Endodermal cell (in vitro differentiated cells): ENCODE measurements around the gene THSD4. TPM values are rescaled to one million over a fixed set of nuclear protein-coding genes. Genes with fewer than 3 reads are reported as not detected.

Experiments used
- DNase-seq: peaks from one replicate; pipeline ENCODE4 v3.0.0-alpha.2; 2017
- H3K27ac ChIP-seq: 2 replicates; pipeline ENCODE4 v1.5.1; 2013; ENCODE audit warnings: mild to moderate bottlenecking, low read depth, low read length, moderate library complexity
- H3K27me3 ChIP-seq: 2 replicates; pipeline ENCODE4 v1.6.1; 2013; ENCODE audit warnings: mild to moderate bottlenecking, low read length, moderate library complexity; ENCODE audit not compliant: insufficient read depth, control insufficient read depth, poor library complexity, severe bottlenecking
- H3K36me3 ChIP-seq: 2 replicates; pipeline ENCODE4 v1.7.0; 2013; ENCODE audit warnings: mild to moderate bottlenecking, low read length, moderate library complexity; ENCODE audit not compliant: control insufficient read depth, insufficient read depth
- H3K4me1 ChIP-seq: one replicate; pipeline ENCODE4 v1.7.0; 2013; ENCODE audit warnings: low read length; ENCODE audit not compliant: control insufficient read depth, insufficient read depth
- H3K4me3 ChIP-seq: 2 replicates; pipeline ENCODE4 v1.5.1; 2013; ENCODE audit warnings: mild to moderate bottlenecking, low read length, moderate library complexity
- H3K9ac ChIP-seq: 2 replicates; pipeline ENCODE4 v1.6.1; 2013; ENCODE audit warnings: mild to moderate bottlenecking, low read length, moderate library complexity; ENCODE audit not compliant: poor library complexity, severe bottlenecking; ENCODE audit errors: extremely low read depth
- H3K9me3 ChIP-seq: 2 replicates; pipeline ENCODE4 v1.6.1; 2013; ENCODE audit warnings: mild to moderate bottlenecking, low read length, moderate library complexity; ENCODE audit not compliant: control insufficient read depth
- H3K27ac Mint-ChIP-seq: 2 replicates; pipeline ENCODE4 v1.8.0; 2020; ENCODE audit warnings: mixed read lengths
- H3K27me3 Mint-ChIP-seq: 2 replicates; pipeline ENCODE4 v1.8.0; 2021; ENCODE audit warnings: mild to moderate bottlenecking, mixed read lengths; ENCODE audit not compliant: insufficient read depth
- H3K36me3 Mint-ChIP-seq: 2 replicates; pipeline ENCODE4 v1.8.0; 2020; ENCODE audit warnings: low read depth, mixed read lengths
- H3K4me1 Mint-ChIP-seq: 2 replicates; pipeline ENCODE4 v1.8.0; 2020; ENCODE audit warnings: mixed read lengths
- H3K4me3 Mint-ChIP-seq: 2 replicates; pipeline ENCODE4 v1.8.0; 2020; ENCODE audit warnings: mild to moderate bottlenecking, moderate library complexity, mixed read lengths
- H3K9me3 Mint-ChIP-seq: 2 replicates; pipeline ENCODE4 v1.8.0; 2020; ENCODE audit warnings: mild to moderate bottlenecking, mixed read lengths
- CTCF ChIP-seq: fragments of 200-600 bp; sonication (generic); conservative IDR thresholded peaks from 2 replicates; pipeline ENCODE4 v1.5.0; 2021; ENCODE audit warnings: antibody characterized with exemption, mild to moderate bottlenecking
- WGBS, 2 experiments: methylation state at CpG; one replicate each; pipeline versions ENCODE4 v1.1.5 to v1.1.7; 2013; ENCODE audit warnings: missing lambda C conversion rate in 2 of 2, mixed read lengths in 1 of 2; ENCODE audit not compliant: insufficient coverage in 1 of 2, insufficient read length in 1 of 2; 5-methylcytosine and 5-hydroxymethylcytosine counted together
- total RNA-seq, 2 donors: library from RNA; stranded (reverse); fragmentation: NEBNext Ultra II Directional in 1 of 2; extraction: Animal tissue kit (Norgen Biotek cat#: 25700) in 1 of 2; gene quantifications; 2 replicates in 1 of 2; 3 replicates in 1 of 2; pipeline ENCODE4 v1.2.1, GENCODE V29; 2021

The THSD4 gene
- total RNA-seq, 2 donors from 2014 or later = 4.6 to 5.4 TPM

- 90 to 91% methylated on average over 10 to 16 of the region's 16 CpGs for WGBS, 2 experiments
- Histone ChIP-seq H3K4me1 (no peaks in the 10 kb centered on the region), H3K36me3 (no peaks in the 10 kb centered on the region), H3K27ac (no peak overlapping the region), H3K9ac (no peak overlapping the region), H3K9me3 (no peaks in the 10 kb centered on the region), H3K4me3 (no peak overlapping the region), H3K27me3 (no peaks in the 10 kb centered on the region)
- H3K27ac Mint-ChIP-seq = no peak overlapping the region
- no peak overlapping the region for H3K4me3 Mint-ChIP-seq
- no peaks in the 10 kb centered on the region for H3K27me3 Mint-ChIP-seq
- no peak for DNase-seq
- no peak for TF ChIP-seq CTCF
- H3K4me1 Mint-ChIP-seq = peaks cover 1% of the 10 kb centered on the region
- H3K36me3 Mint-ChIP-seq = no peaks in the 10 kb centered on the region
- H3K9me3 Mint-ChIP-seq = no peaks in the 10 kb centered on the region
These were observed 633.0 kb downstream of the THSD4 start for GRCh38 chr15:71748293-71748718.

GRCh38 chr15:71749500-71749899, 634.2 kb downstream of the THSD4 start:
- peaks cover 1% of the 10 kb centered on the region for H3K4me1 Mint-ChIP-seq
- Histone ChIP-seq H3K9me3 (peaks cover 5% of the 10 kb centered on the region), H3K36me3 (no peaks in the 10 kb centered on the region), H3K27me3 (no peaks in the 10 kb centered on the region), H3K9ac (no peak overlapping the region), H3K4me1 (no peaks in the 10 kb centered on the region), H3K27ac (no peak overlapping the region), H3K4me3 (no peak overlapping the region)
- no peaks in the 10 kb centered on the region for H3K9me3 Mint-ChIP-seq
- DNase-seq = no peak
- TF ChIP-seq CTCF = no peak
- no peak overlapping the region for H3K27ac Mint-ChIP-seq
- H3K36me3 Mint-ChIP-seq = no peaks in the 10 kb centered on the region
- H3K4me3 Mint-ChIP-seq = no peak overlapping the region
- H3K27me3 Mint-ChIP-seq = no peaks in the 10 kb centered on the region
- 97% methylated on average over 12 of the region's 14 CpGs; no CpG with 5 or more reads in 1 of the 2 experiments for WGBS, 2 experiments

- Histone ChIP-seq H3K4me3 (no peak overlapping the region), H3K9ac (no peak overlapping the region), H3K4me1 (no peaks in the 10 kb centered on the region), H3K9me3 (peaks cover 11% of the 10 kb centered on the region), H3K36me3 (no peaks in the 10 kb centered on the region), H3K27ac (no peak overlapping the region), H3K27me3 (no peaks in the 10 kb centered on the region)
- Mint-ChIP-seq H3K4me3 (no peak overlapping the region), H3K36me3 (no peaks in the 10 kb centered on the region), H3K27ac (no peak overlapping the region), H3K9me3 (no peaks in the 10 kb centered on the region), H3K4me1 (peaks cover 1% of the 10 kb centered on the region), H3K27me3 (no peaks in the 10 kb centered on the region)
- WGBS, 2 experiments = 89 to 91% methylated on average over 2 to 4 of the region's 4 CpGs
- DNase-seq = no peak
- TF ChIP-seq CTCF = no peak
These were observed 636.9 kb downstream of the THSD4 start for GRCh38 chr15:71752128-71752527.
